Lower lobe of right lung (tissue), 2 donors: ENCODE measurements around the gene LRRK1. TPM values are rescaled to one million over a fixed set of nuclear protein-coding genes. Genes with fewer than 3 reads are reported as not detected.

Experiments
- ATAC-seq, 2 donors: fragments of 200-7000 bp; cut with Tn5 transposase; one replicate each; pipeline ENCODE4 v1.9.1; 2020 to 2022; ENCODE audit warnings: mild to moderate bottlenecking in 2 of 2, moderate library complexity in 2 of 2
- DNase-seq: peaks from one replicate; pipeline ENCODE4 v3.0.0-alpha.2; 2020
- H3K27ac ChIP-seq: fragments of 200-600 bp; one replicate; pipeline ENCODE4 v1.8.0; 2022
- H3K27me3 ChIP-seq: fragments of 200-600 bp; one replicate; pipeline ENCODE4 v1.8.0; 2022; ENCODE audit warnings: low read depth
- H3K36me3 ChIP-seq: fragments of 200-600 bp; one replicate; pipeline ENCODE4 v1.8.0; 2022; ENCODE audit warnings: mild to moderate bottlenecking
- H3K4me1 ChIP-seq: fragments of 200-600 bp; one replicate; pipeline ENCODE4 v1.8.0; 2022
- H3K4me3 ChIP-seq: fragments of 200-600 bp; one replicate; pipeline ENCODE4 v1.8.0; 2022; ENCODE audit warnings: mild to moderate bottlenecking
- H3K9me3 ChIP-seq: fragments of 200-600 bp; one replicate; pipeline ENCODE4 v1.8.0; 2022
- intact Hi-C: fragments of 100-400 bp; cut with DNase I; formaldehyde crosslinking; loops from one replicate; pipeline ENCODE4 v1.11.0; 2022
- total RNA-seq: library from RNA; stranded (reverse); fragmentation: NEBNext Ultra II Directional; extraction: Animal tissue kit (Norgen Biotek cat#: 25700); gene quantifications from one replicate; pipeline ENCODE4 v1.2.1, GENCODE V29; 2021
- TF ChIP-seq, protein P1 (sequence below): fragments of 200-600 bp; IDR thresholded peaks from one replicate; pipeline ENCODE4 v1.8.0; 2022; ENCODE audit warnings: antibody characterized with exemption, mild to moderate bottlenecking
- donor health status: DM: no; HTN: yes; CAD: no; lungs with severe emphysema.

Gene LRRK1
- total RNA-seq, 1 donor from 2014 or later, result 24.3 TPM

DNA sequence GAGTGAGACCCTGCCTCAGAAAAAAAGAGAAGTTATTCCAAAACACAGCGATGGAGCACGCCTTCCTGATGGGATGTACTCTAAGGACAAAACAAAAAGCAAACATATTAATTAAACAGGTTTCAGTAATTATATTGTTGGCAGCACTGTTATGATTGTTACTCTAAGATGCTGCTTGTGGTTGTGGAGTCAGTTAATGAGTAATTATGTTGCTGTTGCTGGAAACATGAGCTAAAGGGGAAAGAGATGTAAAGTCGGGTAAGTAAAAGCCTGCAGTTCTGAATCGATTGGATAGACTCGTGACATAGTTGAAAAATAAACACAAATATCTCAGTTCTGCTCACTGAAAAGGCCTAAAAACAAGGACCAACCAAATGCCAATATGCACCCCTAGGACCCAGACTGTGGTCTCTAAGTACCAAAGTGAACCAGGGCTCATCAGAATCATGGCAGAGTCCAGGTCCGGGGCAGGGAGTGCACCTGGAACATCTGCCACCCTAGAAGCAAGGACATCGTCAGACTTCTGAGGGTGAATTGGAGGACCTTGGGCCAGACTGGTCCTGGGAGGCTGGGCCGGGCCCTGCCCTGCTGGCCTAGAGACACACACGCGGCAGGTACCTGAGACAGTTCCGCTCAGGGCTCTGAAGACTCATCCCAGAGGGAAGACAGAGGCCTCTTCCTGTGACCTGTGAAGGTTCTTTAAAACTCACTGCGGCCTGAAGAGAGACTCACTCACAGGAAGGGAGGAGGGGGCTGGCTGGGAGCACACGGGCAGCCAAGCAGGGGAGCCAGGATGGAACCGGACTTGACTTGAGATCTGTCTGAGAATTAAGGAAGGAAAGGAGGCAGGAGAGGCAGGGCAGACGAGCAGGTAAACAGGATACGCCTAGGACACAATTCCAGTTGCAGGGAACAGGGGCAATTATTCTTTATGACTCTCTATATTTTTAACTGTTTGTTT, 140.5 kb downstream of the LRRK1 start:
- no peak for ATAC-seq
- Histone ChIP-seq H3K4me3 (no peak overlapping the region), H3K27me3 (no peaks in the 10 kb centered on the region), H3K4me1 (peaks cover 4% of the 10 kb centered on the region), H3K9me3 (no peaks in the 10 kb centered on the region), H3K27ac (no peak overlapping the region), H3K36me3 (peaks cover 93% of the 10 kb centered on the region)
- TF ChIP-seq, protein P1, sequence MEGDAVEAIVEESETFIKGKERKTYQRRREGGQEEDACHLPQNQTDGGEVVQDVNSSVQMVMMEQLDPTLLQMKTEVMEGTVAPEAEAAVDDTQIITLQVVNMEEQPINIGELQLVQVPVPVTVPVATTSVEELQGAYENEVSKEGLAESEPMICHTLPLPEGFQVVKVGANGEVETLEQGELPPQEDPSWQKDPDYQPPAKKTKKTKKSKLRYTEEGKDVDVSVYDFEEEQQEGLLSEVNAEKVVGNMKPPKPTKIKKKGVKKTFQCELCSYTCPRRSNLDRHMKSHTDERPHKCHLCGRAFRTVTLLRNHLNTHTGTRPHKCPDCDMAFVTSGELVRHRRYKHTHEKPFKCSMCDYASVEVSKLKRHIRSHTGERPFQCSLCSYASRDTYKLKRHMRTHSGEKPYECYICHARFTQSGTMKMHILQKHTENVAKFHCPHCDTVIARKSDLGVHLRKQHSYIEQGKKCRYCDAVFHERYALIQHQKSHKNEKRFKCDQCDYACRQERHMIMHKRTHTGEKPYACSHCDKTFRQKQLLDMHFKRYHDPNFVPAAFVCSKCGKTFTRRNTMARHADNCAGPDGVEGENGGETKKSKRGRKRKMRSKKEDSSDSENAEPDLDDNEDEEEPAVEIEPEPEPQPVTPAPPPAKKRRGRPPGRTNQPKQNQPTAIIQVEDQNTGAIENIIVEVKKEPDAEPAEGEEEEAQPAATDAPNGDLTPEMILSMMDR, result no peak
- no peak for DNase-seq
- intact Hi-C loops, result no loop called here

GRCh38 chr15:101060576-101061551, 141.7 kb downstream of the LRRK1 start:
- no peak for ATAC-seq
- H3K27me3 ChIP-seq, result no peaks in the 10 kb centered on the region
- intact Hi-C loops, result no loop called here
- TF ChIP-seq, protein P1, result no peak
- H3K27ac ChIP-seq, result no peak overlapping the region
- peaks cover 4% of the 10 kb centered on the region for H3K4me1 ChIP-seq
- no peaks in the 10 kb centered on the region for H3K9me3 ChIP-seq
- no peak overlapping the region for H3K4me3 ChIP-seq
- H3K36me3 ChIP-seq, result peaks cover 90% of the 10 kb centered on the region
- no peak for DNase-seq

DNA sequence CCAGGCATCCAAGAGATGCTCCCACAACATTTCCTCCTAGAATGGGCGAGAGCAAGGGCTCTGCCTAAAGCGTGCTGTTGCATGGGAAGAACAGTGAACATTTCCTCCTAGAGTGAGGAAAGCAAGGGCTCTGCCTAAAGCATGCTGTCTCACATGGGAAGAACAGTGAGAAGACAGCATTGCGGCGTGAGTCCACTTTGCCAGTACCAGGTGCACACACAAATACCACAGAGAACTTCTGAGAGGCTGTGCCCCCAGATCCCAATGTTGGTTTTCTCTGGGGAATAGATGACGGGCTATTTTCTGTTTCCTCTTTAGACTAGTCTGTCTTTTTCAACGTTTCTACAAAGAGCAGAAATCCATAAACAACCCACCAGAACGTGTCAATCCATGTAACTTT, 142.9 kb downstream of the LRRK1 start:
- Histone ChIP-seq H3K27ac (no peak overlapping the region), H3K9me3 (no peaks in the 10 kb centered on the region), H3K4me1 (peaks cover 4% of the 10 kb centered on the region), H3K4me3 (no peak overlapping the region), H3K36me3 (peaks cover 86% of the 10 kb centered on the region), H3K27me3 (no peaks in the 10 kb centered on the region)
- intact Hi-C loops, result no loop called here
- no peak for DNase-seq
- TF ChIP-seq, protein P1, result no peak
- no peak for ATAC-seq

GRCh38 chr15:101062471-101063171, 143.5 kb downstream of the LRRK1 start:
- TF ChIP-seq, protein P1, result no peak
- no peaks in the 10 kb centered on the region for H3K27me3 ChIP-seq
- no peak overlapping the region for H3K4me3 ChIP-seq
- DNase-seq (no peak), ATAC-seq (no peak)
- intact Hi-C loops, result no loop called here
- no peaks in the 10 kb centered on the region for H3K9me3 ChIP-seq
- H3K27ac ChIP-seq, result no peak overlapping the region
- peaks cover 80% of the 10 kb centered on the region for H3K36me3 ChIP-seq
- H3K4me1 ChIP-seq, result peaks cover 4% of the 10 kb centered on the region

DNA sequence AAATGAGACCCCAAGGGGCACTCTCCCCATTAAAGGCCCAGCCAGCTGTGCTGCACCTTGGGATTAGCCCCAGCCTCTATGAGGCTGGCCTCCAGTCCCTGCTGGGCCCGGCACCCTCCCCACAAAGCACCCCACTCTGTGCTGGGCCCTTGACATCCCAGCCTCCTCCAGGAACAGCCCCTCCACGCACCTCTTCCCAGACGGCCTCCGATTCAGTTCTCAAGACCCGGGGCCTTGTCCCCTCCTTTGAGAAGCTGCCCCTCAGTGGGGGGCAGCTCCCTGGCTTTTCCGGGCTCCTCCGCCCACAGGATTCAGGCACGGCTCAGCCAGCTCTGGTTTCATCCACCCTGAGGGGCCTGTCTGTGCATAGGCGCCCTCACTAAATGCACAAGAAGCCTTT, 144.1 kb downstream of the LRRK1 start:
- Histone ChIP-seq H3K27ac (no peak overlapping the region), H3K36me3 (peaks cover 75% of the 10 kb centered on the region), H3K4me1 (peaks cover 4% of the 10 kb centered on the region), H3K4me3 (no peak overlapping the region), H3K27me3 (no peaks in the 10 kb centered on the region), H3K9me3 (no peaks in the 10 kb centered on the region)
- ATAC-seq (no peak), DNase-seq (no peak)
- intact Hi-C loops, result no loop called here
- TF ChIP-seq, protein P1, result no peak
